Adrenal gland (tissue), 12 donors: ENCODE results near the gene RPTOR. TPM values are rescaled to one million over a fixed set of nuclear protein-coding genes. Genes with fewer than 3 reads are reported as not detected.
A peak's percentile ranks its signal among the peaks of the same experiment; 100 is the strongest.

Experiments used
- DNase-seq, 7 donors: peaks; one replicate each; pipeline ENCODE4 v3.0.0-alpha.2; 2019 to 2020
- H3K27ac ChIP-seq, 5 donors: fragments of 200-600 bp; sonication (generic) in 4 of 5; 1 replicate in 3 of 5; 2 replicates in 2 of 5; pipeline versions ENCODE4 v1.5.1 to v1.8.0; 2016 to 2020; ENCODE audit warnings: mild to moderate bottlenecking in 1 of 5
- H3K27me3 ChIP-seq: fragments of 200-600 bp; 2 replicates; pipeline ENCODE4 v1.8.0; 2021
- H3K36me3 ChIP-seq, 2 donors: fragments of 200-600 bp; replicated peaks in 1 of 2; 1 replicate in 1 of 2; 2 replicates in 1 of 2; pipeline versions ENCODE4 v1.5.1 to v1.8.0; 2018 to 2022
- H3K4me1 ChIP-seq, 2 donors: fragments of 200-600 bp; replicated peaks in 1 of 2; 1 replicate in 1 of 2; 2 replicates in 1 of 2; pipeline versions ENCODE4 v1.5.1 to v1.8.0; 2018 to 2021
- H3K4me3 ChIP-seq, 4 donors: fragments of 200-600 bp; sonication (generic) in 3 of 4; one replicate each; pipeline ENCODE4 v1.5.1; 2016 to 2018
- H3K9me3 ChIP-seq, 3 donors: fragments of 200-600 bp; sonication (generic) in 1 of 3; replicated peaks in 1 of 3; 1 replicate in 2 of 3; 2 replicates in 1 of 3; pipeline versions ENCODE4 v1.5.1 to v1.8.0; 2016 to 2021
- CTCF ChIP-seq, 6 experiments: fragments of 450-650 bp in 4 of 6; fragments of 200-600 bp in 2 of 6; sonication (generic) in 1 of 6; IDR thresholded peaks; 1 replicate in 5 of 6; 2 replicates in 1 of 6; pipeline versions ENCODE4 v1.5.1 to v1.8.0; 2016 to 2021; ENCODE audit warnings: antibody characterized with exemption in 6 of 6, mild to moderate bottlenecking in 2 of 6, moderate library complexity in 1 of 6
- POLR2A ChIP-seq, 2 donors: fragments of 450-650 bp; IDR thresholded peaks; one replicate each; pipeline ENCODE4 v1.6.1; 2017; ENCODE audit warnings: antibody characterized with exemption in 2 of 2, mild to moderate bottlenecking in 2 of 2, moderate library complexity in 1 of 2
- WGBS, 4 donors: extraction: QIAGEN DNeasy Blood & Tissue Kit in 2 of 4; methylation state at CpG; one replicate each; pipeline versions ENCODE4 v1.1.5 to v1.1.7; 2013 to 2017; 5-methylcytosine and 5-hydroxymethylcytosine counted together
- intact Hi-C, 2 donors: fragments of 100-400 bp; cut with DNase I; formaldehyde crosslinking; loops; one replicate each; pipeline versions ENCODE4 v1.14.1 to v1.15.0; 2022 to 2023
- polyA plus RNA-seq, 3 donors: library from polyadenylated mRNA; stranded (reverse); fragments of 200-250 nt in 2 of 3; fragments of 350-450 nt in 1 of 3; fragmentation: Illumina TruSeq in 1 of 3; extraction: RNeasy Lipid Tissue Mini Kit (QIAGEN cat#74804) in 1 of 3; gene quantifications; one replicate each; pipeline ENCODE4 v1.2.3, GENCODE V29; 2013 to 2014
- total RNA-seq, 9 donors: library from RNA; depleted of rRNA in 4 of 9; stranded (reverse); fragments of >200 nt in 4 of 9; fragments of 120-200 nt in 1 of 9; fragmentation: NEBNext Ultra II Directional in 1 of 9; extraction: Animal tissue kit (Norgen Biotek cat#: 25700) in 1 of 9; gene quantifications; one replicate each; pipeline versions ENCODE4 v1.1.0 to v1.2.4, GENCODE V29; 2013 to 2023
- donor health status: healthy with polysubstance abuse.
- donor health status: Bipolar disorder and iron deficiency.
- donor health status: DM: yes; HTN: yes; CAD: no.
- donor health status: DM: no; HTN: no; CAD: no.
- donor health status: DM: no; HTN: no; CAD: no.
- donor health status: DM: yes; HTN: yes; CAD: no.

Gene RPTOR
- total and polyA plus RNA-seq, 12 donors: 9.7 to 53.3 (median 29.7) TPM

GRCh38 chr17:80666867-80667266 lies 122.2 kb downstream of the RPTOR start:
- H3K36me3 ChIP-seq: no peaks in the 10 kb centered on the region
- TF ChIP-seq POLR2A (IDR thresholded peaks at IDR 0.05): no peak
- peaks cover 0 to 21% of the 10 kb centered on the region in 2 donors for H3K4me1 ChIP-seq
- no peak overlapping the region for H3K4me3 ChIP-seq
- no peaks in the 10 kb centered on the region for H3K27me3 ChIP-seq
- H3K27ac ChIP-seq: no peak overlapping the region
- intact Hi-C loops: no loop called here
- WGBS, 4 donors: 95 to 98% (median 96%) methylated on average over 12 of the region's 12 CpGs
- no peak for DNase-seq
- H3K9me3 ChIP-seq: no peaks in the 10 kb centered on the region

- H3K27me3 ChIP-seq: no peaks in the 10 kb centered on the region
- DNase-seq: no peak
- no peaks in the 10 kb centered on the region for H3K9me3 ChIP-seq
- H3K36me3 ChIP-seq: no peaks in the 10 kb centered on the region
- 79 to 84% (median 81%) methylated on average over 12 of the region's 12 CpGs for WGBS, 4 donors
- no peak overlapping the region for H3K27ac ChIP-seq
- intact Hi-C loops: no loop called here
- H3K4me1 ChIP-seq: peaks cover 0 to 24% of the 10 kb centered on the region in 2 donors
- TF ChIP-seq CTCF (IDR thresholded peaks at IDR 0.05): no peak
- H3K4me3 ChIP-seq: no peak overlapping the region
Measured at GRCh38 chr17:80667462-80668277, 123.0 kb downstream of the RPTOR start.

GRCh38 chr17:80668375-80669148 lies 123.9 kb downstream of the RPTOR start:
- no peaks in the 10 kb centered on the region for H3K9me3 ChIP-seq
- TF ChIP-seq POLR2A (IDR thresholded peaks at IDR 0.05): no peak
- no peak for TF ChIP-seq CTCF (IDR thresholded peaks at IDR 0.05)
- no peaks in the 10 kb centered on the region for H3K27me3 ChIP-seq
- no peaks in the 10 kb centered on the region for H3K36me3 ChIP-seq
- no peak overlapping the region for H3K27ac ChIP-seq
- intact Hi-C loops: no loop called here
- DNase-seq: no peak
- no peak overlapping the region for H3K4me3 ChIP-seq
- WGBS, 4 donors: 89 to 98% (median 91%) methylated on average over 15 to 20 of the region's 20 CpGs
- peaks cover 0 to 28% of the 10 kb centered on the region in 2 donors for H3K4me1 ChIP-seq

GRCh38 chr17:80671039-80671824 lies 126.6 kb downstream of the RPTOR start:
- H3K27ac ChIP-seq: peak overlapping the region in 1 of 5 donors; percentile 60
- no peaks in the 10 kb centered on the region for H3K36me3 ChIP-seq
- peaks cover 0 to 34% of the 10 kb centered on the region in 2 donors for H3K4me1 ChIP-seq
- TF ChIP-seq POLR2A (IDR thresholded peaks at IDR 0.05): no peak
- peak in 2 of 6 experiments; percentile 14 to 16 for TF ChIP-seq CTCF (IDR thresholded peaks at IDR 0.05)
- intact Hi-C loops: no loop called here
- H3K9me3 ChIP-seq: no peaks in the 10 kb centered on the region
- H3K27me3 ChIP-seq: no peaks in the 10 kb centered on the region
- DNase-seq: peak in 5 of 7 donors; percentile 25 to 80 (median 35)
- WGBS, 4 donors: 45 to 54% (median 50%) methylated on average over 14 of the region's 14 CpGs
- H3K4me3 ChIP-seq: no peak overlapping the region
